Activated gamma-delta T cell treated with anti-CD3 and anti-CD28 coated beads, Interleukin-2, amount 50 U/mL, for 16 hours (primary cell): ENCODE results near the gene MPPED1.
A peak's percentile ranks its signal among the peaks of the same experiment; 100 is the strongest.

Experiments
- DNase-seq: peaks from one replicate; pipeline ENCODE4 v3.0.0-alpha.2; 2020; ENCODE audit warnings: low read depth

The MPPED1 gene, protein sequence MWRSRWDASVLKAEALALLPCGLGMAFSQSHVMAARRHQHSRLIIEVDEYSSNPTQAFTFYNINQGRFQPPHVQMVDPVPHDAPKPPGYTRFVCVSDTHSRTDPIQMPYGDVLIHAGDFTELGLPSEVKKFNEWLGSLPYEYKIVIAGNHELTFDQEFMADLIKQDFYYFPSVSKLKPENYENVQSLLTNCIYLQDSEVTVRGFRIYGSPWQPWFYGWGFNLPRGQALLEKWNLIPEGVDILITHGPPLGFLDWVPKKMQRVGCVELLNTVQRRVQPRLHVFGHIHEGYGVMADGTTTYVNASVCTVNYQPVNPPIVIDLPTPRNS

DNA sequence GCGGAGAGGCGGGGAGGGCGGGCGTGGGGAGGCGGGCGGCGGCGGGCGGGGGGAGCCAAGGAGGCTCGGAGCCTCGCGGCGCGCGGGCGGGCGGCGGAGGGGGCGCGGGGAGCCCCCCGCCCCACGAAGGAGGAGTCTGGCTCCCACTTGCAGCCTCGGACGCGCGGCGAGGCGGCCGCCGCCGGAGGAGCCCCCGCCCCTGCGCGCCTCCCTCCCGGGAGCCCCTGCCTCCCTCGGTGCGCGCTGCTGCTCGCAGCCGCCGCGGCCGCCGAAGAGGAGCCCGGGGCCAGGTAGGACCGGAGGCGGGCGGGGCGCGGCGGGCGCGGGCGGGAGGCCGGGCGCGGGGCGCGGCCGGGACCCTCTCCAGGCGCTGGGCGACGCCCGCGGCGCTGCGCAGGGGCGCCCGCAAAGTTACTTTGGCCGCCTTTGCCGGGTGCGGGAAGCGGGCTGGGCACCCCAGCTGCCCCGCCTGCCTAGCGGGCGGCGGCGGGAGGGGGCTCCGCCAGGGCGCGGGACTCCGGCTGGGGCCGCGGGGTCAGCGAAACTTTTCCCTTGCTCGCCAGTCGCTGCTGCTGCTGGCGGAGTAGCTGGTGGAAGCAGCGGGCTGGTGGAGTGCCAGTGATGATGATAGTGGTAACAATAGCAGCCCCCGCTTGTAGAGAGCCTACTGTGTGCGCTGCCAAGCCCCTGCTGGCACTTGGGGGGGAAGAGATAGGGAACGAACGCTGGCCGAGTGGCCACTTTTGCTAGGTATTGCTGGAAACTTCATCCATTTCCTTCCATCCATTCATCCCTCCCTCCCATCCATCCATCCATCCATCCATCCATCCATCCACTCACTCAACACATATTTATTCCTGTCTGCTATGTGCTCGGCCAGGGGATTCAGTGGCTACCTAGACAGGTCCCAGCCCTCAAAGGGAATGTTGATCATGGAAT lies at the start of gene MPPED1:
TSS of gene MPPED1 (plus strand) at position 146 of the 939 bp plus-strand sequence. CDS start 12,972 bp downstream, outside the sequence.
- no peak for DNase-seq

DNA sequence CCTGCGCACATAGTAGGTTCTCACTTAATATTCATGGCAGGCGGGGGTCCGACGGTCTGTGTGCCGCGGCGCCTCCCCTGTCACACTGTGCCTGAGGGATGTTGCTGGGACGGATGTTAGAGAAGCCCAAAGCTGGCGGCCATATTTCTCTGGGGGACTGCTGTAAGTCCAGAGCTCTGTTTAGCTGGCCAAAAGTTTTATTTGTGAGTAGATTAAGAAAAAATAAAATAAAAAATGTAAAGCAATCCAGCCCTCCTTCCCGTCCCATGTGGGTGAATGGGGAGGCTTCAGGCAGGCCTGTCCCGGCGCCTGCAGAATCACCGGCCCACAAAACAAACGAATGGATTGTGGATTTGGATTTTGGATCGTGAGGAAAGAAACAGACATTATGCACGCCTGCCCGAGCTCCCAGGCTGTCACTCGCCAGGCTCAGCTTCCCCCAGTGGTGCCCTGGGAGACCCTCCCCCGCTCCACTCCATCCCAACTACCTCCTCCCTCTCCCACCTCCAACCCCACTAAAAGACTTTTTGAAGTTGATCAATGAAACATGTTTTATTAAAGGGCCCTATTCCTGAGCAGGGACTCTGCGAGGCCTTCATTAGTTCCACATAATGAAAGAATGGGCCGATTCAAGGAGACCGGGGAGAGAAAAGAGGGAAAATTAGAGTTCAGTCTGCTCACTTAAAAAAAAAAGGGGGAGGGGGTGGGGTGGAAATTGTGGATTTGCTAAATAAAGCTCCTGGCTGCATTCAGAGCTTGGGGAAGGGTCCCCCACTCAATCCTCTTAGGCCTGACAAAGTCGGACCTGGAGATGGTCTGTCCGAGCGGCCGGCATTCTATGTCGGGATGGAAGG lies 48.3 kb upstream of the MPPED1 start:
- DNase-seq, result no peak

DNA sequence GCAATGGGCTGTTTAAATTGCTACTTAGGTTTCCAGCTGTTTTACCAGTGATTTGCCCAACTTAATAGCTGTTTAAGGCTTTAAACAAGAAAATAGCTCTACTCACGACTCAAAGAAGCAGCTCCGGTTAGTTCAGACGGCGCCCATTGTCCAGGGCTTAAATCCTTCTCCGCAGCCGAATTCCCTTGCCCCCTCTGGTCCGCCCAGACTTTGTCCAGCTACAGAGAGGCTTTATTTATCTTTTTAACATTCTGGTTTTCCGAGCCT lies 47.7 kb upstream of the MPPED1 start:
- no peak for DNase-seq

DNA sequence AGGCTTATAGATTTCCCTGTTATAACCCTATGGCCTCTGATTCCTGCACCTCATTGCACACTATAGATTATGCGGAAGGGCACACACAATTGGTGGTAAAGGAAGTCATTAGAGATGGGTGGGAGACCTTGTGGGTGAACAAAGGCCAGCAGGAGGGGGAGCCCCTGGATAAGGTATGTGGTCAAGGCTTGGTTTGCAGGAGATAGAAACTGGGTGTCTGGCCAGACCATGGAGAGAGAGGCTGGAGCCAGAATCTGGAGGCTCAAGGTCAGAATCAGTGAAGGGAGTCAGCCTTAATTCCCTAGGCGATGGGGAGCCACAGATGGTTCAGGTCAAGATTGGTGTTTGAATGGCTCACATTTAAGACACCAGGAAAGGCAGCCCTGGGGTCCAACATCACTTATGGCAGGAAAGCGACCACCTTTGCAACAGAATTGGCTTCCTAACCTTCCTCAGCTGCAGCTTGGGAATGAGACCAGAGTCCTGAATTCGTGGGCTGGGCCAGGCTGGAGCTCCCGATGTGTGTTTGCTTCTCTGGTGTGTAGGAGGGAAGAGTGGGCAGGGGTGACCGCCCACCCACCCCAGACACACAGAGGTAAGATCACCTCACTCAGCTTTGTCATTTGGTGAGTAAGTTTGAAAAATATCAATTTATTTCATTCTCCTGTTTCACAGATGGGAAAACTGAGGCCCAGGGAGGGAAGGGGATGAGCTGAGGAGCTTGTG lies 45.9 kb upstream of the MPPED1 start:
- DNase-seq, result no peak

DNA sequence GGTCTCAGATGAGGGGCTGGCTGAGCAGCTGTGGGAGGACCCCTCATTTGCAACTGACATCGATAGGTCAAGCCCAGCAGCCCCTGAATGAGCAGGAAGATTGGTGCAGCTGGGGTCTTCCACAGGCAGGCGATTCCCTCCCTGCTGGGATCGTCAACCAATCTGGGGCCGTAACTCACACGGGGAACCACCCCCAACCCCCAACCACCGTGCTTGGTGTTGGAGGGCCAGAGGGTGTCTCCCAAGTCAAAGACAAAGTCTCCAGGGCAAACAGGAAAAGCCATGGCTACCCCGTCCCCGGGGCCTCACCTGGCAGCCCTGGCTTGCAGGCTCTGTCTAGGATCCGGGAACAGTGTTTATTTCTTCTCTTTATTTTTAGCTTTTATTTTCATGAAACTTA lies 41.8 kb upstream of the MPPED1 start:
- no peak for DNase-seq

DNA sequence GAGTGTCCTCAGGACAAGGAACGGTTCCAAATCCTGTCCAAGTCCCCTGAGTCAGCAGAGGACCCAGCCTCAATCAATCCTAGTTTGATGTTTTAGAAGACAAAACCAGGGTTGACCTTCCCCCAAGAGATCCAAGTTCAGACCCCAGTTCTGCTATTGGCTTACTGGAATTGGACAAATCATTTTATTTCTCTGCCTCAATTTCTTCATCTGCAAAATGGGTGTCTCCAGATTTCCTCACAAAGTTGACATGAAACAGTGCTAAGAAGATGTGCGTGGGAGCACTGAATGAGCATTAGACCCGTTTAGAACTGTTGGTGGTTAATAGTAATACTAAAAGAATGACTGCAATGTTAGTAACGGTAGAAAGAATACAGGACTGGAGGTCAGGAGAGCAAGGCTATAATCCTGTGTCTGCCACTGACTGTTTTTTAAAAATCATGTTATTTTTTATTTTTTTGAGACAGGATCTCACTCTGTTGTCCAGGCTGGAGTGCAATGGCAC lies 35.8 kb upstream of the MPPED1 start:
- no peak for DNase-seq

DNA sequence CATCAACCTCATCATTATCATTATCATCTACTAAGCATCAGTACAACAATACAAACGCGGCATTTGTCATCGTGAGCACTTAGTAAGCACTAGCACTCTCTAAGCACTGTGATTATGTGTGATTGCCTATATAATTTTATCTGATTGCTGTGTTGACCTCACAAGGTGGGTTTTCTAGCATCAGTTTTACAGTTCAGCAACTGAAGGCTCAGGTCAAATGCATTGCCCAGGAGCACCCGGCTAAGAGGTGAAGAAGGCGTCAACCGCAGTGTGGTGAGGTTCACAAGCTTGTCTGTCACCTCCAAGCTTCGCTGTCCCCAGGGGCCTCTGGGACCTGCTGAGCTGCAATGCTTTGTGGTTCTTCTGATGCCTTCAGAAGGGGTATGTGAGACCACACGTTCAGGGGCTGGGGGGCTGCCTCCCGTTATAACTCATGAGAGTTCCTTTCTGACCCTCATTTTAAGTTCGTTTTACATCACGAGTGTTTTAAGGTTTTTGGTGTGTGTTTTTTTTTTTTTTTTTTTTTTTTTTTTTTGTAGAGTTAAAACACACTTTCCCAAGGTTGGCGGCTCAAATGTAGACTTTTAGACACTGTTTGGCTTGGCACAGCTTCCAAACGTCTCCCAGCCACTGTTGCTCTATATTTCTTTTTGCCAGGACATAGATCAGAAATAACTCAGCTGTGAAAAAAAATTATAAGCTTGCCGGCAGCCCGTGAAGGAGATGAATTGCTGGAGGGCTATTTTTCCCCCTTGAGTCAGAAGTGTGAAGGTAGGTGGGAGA lies 34.9 kb upstream of the MPPED1 start:
- DNase-seq, result peak; percentile 51

DNA sequence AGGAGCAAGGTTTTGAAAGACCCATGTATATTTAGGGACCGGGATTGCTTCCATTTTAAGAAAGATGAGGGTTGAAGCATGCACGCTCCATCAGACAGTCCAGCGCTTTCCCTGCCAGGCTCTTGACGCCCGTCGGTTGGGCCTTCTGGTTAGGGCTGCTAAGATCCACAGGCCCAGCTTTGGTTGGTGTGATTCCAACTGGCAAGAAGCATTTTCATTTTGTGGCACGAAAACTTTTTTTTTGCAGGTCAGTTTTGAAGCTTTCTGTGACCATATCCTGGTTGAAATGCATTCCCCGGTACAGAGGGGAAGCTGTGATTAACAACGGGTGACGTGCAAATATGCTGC lies 34.3 kb upstream of the MPPED1 start:
- no peak for DNase-seq

DNA sequence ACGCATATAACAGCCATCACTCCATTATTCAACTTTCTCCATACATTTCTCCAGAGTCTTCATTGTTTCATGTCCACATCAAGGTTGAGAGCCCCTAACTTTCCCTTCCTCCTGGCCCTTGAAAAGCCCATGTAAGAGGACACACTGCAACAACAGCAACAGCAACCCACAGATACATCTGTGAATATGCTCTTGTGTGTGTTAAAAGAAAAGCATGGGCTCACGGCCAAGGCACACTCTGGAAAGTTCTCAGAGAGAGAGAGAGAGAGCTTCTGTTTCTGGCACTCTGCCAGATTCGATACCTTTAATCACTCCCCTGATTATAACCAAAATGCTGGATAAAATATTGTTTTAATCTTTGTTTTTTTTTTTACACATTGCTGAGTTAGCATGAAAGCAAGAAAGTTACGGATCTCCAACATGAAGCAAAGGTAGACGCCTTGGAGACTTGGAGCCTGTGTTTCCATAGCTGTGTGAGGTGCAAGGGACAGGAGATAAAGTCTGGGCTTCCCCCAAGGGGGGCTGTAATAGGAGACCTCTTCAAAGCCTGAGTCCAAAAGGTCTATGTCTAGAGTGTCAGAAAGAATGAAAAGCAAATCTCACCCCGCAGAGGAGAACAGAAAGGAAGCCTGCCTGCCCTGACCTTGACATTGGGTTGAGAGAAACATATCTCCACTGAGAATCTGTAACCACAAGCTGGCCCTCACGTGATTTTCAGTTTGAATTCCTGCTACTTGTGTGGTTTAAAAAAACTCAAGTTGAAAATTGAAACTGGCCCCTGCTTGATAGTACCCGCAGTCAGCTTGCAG lies 33.7 kb upstream of the MPPED1 start:
- DNase-seq, result no peak

DNA sequence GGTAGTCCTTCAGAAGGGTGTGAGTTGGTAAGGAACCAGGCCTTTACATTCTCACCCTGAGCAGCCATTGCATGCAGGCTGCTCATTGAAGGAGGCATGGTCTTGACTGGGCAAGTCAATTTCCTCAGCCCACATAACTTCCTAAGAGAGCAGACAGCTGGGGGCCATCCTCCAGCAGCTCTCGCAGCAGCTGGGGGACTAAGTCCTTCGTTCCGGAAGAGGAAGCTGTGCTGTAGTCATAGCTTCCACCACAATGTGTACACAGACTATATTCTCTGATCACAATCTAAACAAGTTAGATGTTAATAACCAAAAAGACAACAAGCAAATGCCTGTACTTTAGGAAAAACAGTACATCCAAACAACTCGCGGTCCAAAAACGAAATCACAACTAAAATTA lies 30.1 kb upstream of the MPPED1 start:
- no peak for DNase-seq

DNA sequence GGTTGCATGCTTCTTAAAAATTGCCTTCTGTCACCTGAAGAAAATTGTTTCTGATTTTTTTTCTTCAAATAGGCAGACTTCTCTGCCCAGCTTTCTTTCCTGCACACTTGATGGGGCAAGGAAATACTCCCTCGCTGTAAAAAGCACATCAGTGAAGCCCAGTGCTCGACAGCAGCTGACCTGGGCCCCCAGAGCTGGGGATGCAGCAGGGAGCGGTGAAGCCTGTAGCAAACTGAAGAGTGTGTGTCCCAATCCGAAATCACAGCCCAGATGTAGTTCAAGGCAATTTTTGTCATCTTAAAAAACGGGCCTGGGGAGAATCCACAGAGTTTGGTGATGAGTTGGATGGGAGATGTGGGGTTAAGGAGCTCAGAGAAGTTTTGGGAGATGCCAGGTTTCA lies 27.0 kb upstream of the MPPED1 start:
- no peak for DNase-seq

DNA sequence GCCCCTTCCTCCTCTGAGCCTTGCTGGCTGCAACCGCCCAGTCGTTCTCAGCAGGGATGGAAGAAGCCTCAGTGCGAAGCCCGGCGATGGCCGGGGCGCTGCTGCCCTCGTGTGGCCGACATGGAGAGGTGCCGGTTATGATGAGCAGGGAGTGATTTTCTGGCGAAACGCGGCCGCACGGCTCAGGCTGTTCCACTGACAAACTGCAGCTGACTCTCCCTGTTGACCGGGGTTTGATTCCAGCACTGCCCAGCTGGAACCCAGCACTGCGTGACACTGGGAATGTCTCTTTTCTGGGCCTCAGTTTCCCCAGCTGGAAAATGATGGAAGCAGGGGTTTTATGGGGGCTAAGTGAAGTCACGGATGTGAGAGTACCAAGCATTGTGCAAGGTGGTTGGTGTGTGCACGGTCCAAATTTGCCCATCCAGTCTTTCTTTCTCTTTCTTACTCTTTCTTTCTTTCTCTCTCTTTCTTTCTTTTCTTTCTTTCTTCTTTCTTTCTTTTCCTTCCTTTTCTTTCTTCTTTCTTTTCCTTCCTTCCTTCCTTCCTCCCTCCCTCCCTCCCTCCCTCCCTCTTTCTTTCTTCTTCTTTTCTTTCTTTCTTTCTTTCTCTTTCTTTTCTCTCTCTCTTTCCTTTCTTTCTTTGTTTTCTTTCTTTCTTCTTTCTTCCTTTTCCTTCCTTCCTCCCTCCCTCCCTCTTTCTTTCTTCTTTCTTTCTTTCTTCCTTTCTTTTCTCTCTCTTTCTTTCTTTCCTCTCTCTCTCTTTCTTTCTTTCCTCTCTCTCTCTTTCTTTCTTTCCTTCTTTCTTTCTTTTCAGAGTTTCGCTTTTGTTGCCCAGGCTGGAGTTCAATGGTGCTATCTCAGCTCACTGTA lies 25.8 kb upstream of the MPPED1 start:
- DNase-seq, result peak; percentile 55

DNA sequence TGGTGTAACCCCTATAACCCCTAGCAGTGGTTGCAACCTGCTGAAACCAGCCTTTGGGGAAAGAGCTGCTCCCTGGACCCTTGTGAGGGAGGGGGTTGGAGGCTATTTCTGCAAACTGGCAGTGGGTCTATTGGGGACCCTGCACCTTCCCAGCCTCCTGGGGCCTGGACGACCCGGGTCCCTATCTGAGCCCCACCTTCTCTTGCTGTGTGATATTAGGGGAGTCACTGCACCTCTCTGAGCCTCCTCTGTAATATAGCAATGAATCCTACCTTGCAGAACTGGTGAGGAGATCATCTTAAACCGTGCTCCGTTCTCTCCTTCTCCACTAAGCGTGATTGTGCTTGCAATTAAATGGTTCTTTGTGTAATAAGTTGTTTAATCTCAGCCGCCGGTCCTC lies 24.0 kb upstream of the MPPED1 start:
- DNase-seq, result no peak

DNA sequence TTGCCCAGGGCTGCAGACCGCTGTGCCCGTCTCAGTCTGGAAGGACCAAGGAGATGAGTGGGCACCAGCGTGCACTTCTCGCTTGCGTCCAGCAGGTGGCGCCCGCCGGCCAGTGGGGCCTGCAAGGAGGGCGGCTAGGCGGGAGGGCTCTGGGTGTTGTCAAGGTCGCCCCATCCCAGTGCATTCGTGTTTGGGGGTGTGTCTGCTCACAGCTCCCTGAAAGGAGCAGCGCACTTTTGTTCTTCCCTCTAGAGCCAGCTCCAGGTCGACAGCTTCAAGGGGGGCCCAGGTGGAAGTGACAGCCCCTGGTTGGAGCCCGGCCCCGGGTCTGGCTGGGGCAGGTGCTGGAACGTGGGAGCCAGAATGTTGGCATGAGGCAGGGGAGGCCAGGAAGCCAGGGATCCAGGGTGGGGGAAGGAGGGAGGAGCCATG lies 23.4 kb upstream of the MPPED1 start:
- peak; percentile 72 for DNase-seq

DNA sequence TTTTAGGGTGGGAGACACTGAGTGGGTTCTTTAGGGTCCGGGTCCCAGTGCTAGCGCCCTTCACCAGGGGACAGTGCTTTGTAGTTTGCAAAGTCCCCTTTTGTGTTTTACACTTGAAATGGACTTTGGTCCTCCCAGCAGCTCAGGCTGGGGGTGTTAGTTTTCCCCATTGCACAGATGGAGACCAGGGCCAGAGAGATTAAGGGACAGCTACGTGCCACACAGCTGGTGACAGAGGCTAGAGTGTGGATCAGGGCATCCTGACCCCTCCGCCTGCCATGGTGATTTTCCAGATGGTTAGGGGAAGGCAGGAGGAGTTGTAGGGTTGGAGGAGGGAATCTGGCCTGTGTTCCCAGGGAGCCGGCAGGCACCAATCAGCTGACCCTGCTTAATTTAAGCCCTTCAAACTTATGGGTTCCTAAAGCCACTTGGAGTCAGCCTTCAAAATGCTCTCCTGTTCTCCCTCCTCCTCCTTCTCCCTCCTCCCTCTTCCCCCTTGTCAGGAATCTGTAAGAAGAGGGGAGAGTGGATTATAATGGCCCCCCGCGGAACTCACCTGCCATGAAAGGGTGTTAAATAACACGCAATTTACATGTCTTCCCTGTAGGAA lies 22.5 kb upstream of the MPPED1 start:
- DNase-seq, result no peak

DNA sequence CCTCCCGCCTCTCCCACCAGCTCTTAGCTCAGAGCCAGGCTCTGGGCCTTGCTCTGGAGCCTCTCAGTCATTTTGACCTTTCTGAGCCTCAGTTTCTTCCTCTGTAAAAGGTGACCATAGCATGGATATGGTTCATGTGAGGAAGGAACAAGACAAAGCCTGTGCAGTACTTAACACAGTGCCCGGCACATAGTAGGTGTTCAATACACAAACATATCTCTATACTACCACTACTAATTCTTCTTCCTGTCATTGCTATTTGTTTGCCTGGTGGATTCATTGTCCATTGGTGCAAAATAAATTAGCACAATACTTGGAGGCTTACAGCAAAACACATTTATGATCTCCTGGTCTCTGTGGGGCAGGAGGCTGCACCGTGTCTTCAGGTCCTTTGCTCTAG lies 21.6 kb upstream of the MPPED1 start:
- no peak for DNase-seq

DNA sequence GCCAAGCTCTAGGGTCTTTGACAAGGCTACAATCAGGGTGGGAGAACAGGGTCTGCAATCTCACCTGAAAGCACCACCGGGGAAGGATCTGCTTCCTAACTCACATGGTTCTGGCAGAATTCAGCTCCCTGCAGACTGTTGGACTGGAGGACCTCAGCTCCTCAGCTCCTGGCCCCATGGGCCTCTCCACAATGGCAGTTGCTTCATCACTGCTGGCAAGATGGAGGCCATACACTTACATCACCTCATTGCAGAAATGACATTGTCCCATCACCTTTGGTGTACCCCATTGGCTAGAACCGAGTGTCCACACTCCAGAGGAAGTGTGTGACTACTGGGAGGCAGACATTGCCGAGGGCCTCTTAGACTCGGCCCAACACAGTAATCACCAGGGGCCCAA lies 20.9 kb upstream of the MPPED1 start:
- DNase-seq, result no peak

DNA sequence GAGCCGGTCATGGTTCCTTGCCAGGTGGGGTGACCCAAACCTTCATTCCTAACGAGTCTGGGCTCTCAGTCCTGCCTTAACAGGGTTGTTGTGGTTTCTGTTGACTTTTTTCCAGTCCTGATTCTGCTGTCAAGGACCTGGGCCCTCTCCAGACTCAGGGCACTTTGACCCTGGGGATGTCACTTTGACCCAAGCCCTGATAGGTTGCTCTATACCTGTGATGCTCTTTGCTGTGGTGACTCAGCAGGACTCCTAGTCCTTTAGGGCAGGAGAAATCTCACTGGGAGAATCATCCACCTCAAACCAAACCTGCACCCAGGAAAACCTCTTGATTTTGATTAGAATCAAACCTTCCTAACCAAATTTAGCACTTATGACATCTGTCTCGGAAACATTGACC lies 20.5 kb upstream of the MPPED1 start:
- DNase-seq, result no peak
